Stimulated activated CD8-positive, alpha-beta memory T cell treated with anti-CD3 and anti-CD28 coated beads, Interleukin-2, amount 100 ng/mL, for 1 hour (primary cell): ENCODE measurements around the gene MS4A15.
"Not testable (repeated sequence)": the region's sequence is repeated elsewhere in the genome, so short reads cannot be mapped to it uniquely, and the experiment has no call there.

Experiments
- DNase-seq, 2 donors: peaks; one replicate each; pipeline ENCODE4 v3.0.0-alpha.2; 2020; ENCODE audit warnings: low read depth in 2 of 2

Gene MS4A15

GRCh38 chr11:60756307-60757032 lies at the start of gene MS4A15:
Gene MS4A15, plus strand, starts transcription at chr11:60756867. Its CDS starts 6,867 bp downstream, at chr11:60763734.
- no peak for DNase-seq

GRCh38 chr11:60706931-60707330 lies 49.7 kb upstream of the MS4A15 start:
- no peak for DNase-seq

GRCh38 chr11:60710482-60710881 lies 46.2 kb upstream of the MS4A15 start:
- no peak for DNase-seq

- no peak for DNase-seq
These were observed 45.4 kb upstream of the MS4A15 start for GRCh38 chr11:60711276-60711675.

- DNase-seq, result not testable (repeated sequence)
These were observed 43.2 kb upstream of the MS4A15 start for GRCh38 chr11:60713423-60713822.

- DNase-seq, result no peak
These were observed 38.7 kb upstream of the MS4A15 start for GRCh38 chr11:60717956-60718355.

- DNase-seq, result no peak
These were observed 37.9 kb upstream of the MS4A15 start for GRCh38 chr11:60718524-60719316.

- no peak for DNase-seq
These were observed 37.3 kb upstream of the MS4A15 start for GRCh38 chr11:60719391-60719790.

GRCh38 chr11:60720460-60720859 lies 36.2 kb upstream of the MS4A15 start:
- no peak for DNase-seq

GRCh38 chr11:60724420-60724819 lies 32.2 kb upstream of the MS4A15 start, which contains the start of gene MS4A18:
Gene MS4A18, plus strand, starts transcription at chr11:60724720.
- DNase-seq, result no peak

GRCh38 chr11:60725592-60725991 lies 31.1 kb upstream of the MS4A15 start:
- DNase-seq, result no peak

GRCh38 chr11:60731586-60731985 lies 25.1 kb upstream of the MS4A15 start:
- DNase-seq, result no peak

GRCh38 chr11:60734279-60734678 lies 22.4 kb upstream of the MS4A15 start:
- DNase-seq, result no peak

- no peak for DNase-seq
These were observed 17.6 kb upstream of the MS4A15 start for GRCh38 chr11:60739114-60739513.

- no peak for DNase-seq
These were observed 16.1 kb upstream of the MS4A15 start for GRCh38 chr11:60740573-60740972.

- DNase-seq, result no peak
These were observed 15.2 kb upstream of the MS4A15 start for GRCh38 chr11:60741421-60741820.

- DNase-seq, result no peak
These were observed 13.6 kb upstream of the MS4A15 start for GRCh38 chr11:60743058-60743457.

GRCh38 chr11:60744114-60744513 lies 12.6 kb upstream of the MS4A15 start:
- DNase-seq, result no peak

GRCh38 chr11:60747359-60747873 lies 9.3 kb upstream of the MS4A15 start:
- DNase-seq, result no peak

GRCh38 chr11:60748225-60748624 lies 8.4 kb upstream of the MS4A15 start:
- DNase-seq, result no peak

- DNase-seq, result no peak
These were observed 7.8 kb upstream of the MS4A15 start for GRCh38 chr11:60748821-60749220.

GRCh38 chr11:60750911-60751310 lies 5.8 kb upstream of the MS4A15 start:
- DNase-seq, result no peak

GRCh38 chr11:60753309-60753708 lies 3.4 kb upstream of the MS4A15 start:
- no peak for DNase-seq
